Skeletal muscle tissue (tissue), 4 donors: Measurements from ENCODE around the gene PIK3R3. TPM values are rescaled to one million over a fixed set of nuclear protein-coding genes. Genes with fewer than 3 reads are reported as not detected.
A peak's percentile ranks its signal among the peaks of the same experiment; 100 is the strongest.

Experiments
- H3K27ac ChIP-seq: one replicate; pipeline ENCODE4 v1.7.0; 2013; ENCODE audit warnings: mild to moderate bottlenecking, low read depth, low read length, inconsistent platforms
- H3K27me3 ChIP-seq, 3 donors: one replicate each; pipeline ENCODE4 v1.7.0; 2013; ENCODE audit warnings: low read length in 3 of 3; ENCODE audit not compliant: control insufficient read depth in 3 of 3, insufficient read depth in 3 of 3
- H3K36me3 ChIP-seq, 3 donors: one replicate each; pipeline ENCODE4 v1.7.0; 2013; ENCODE audit warnings: low read length in 3 of 3; ENCODE audit not compliant: control insufficient read depth in 3 of 3, insufficient read depth in 3 of 3
- H3K4me1 ChIP-seq, 3 donors: one replicate each; pipeline ENCODE4 v1.7.0; 2013; ENCODE audit warnings: low read length in 3 of 3, mild to moderate bottlenecking in 3 of 3; ENCODE audit not compliant: control insufficient read depth in 3 of 3, insufficient read depth in 3 of 3
- H3K4me3 ChIP-seq, 3 donors: one replicate each; pipeline ENCODE4 v1.7.0; 2013; ENCODE audit warnings: low read length in 3 of 3
- H3K9ac ChIP-seq, 3 donors: one replicate each; pipeline ENCODE4 v1.7.0; 2013; ENCODE audit warnings: low read length in 3 of 3, mild to moderate bottlenecking in 3 of 3, moderate library complexity in 2 of 3, low read depth in 1 of 3
- H3K9me3 ChIP-seq, 3 donors: one replicate each; pipeline ENCODE4 v1.7.0; 2013; ENCODE audit warnings: low read length in 3 of 3; ENCODE audit not compliant: control insufficient read depth in 3 of 3
- total RNA-seq: library from RNA; depleted of rRNA; stranded (reverse); fragments of >200 nt; gene quantifications from one replicate; pipeline ENCODE4 v1.2.3, GENCODE V29; 2014
- donor health status: Osteomylitis.

Gene PIK3R3
- total RNA-seq, 1 donor from 2014 or later: 13.0 TPM

DNA sequence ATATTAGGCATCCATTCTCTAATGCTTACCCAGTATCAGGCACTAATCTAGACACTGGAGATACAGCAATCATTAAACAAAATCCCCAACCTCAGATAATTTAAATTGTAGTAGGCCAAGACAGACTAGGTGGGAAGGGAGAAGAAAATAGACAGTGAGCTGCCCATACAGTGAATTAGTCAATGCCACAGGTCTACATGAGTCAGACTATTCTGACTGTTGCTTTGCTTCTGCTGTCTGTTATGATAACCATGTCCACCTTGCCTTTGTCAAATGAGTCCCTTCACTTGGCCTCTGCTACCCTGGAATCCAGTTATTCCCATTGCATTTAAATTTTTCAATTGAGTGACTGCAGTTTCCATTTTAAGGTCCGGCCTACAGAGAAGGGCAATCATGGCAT lies 59.5 kb downstream of the PIK3R3 start:
- Histone ChIP-seq H3K36me3 (peaks cover 0 to 6% (median 0%) of the 10 kb centered on the region in 3 donors), H3K4me3 (no peak overlapping the region), H3K4me1 (peaks cover 0 to 4% (median 4%) of the 10 kb centered on the region in 3 donors), H3K27me3 (no peaks in the 10 kb centered on the region), H3K27ac (no peak overlapping the region), H3K9me3 (no peaks in the 10 kb centered on the region), H3K9ac (no peak overlapping the region)

DNA sequence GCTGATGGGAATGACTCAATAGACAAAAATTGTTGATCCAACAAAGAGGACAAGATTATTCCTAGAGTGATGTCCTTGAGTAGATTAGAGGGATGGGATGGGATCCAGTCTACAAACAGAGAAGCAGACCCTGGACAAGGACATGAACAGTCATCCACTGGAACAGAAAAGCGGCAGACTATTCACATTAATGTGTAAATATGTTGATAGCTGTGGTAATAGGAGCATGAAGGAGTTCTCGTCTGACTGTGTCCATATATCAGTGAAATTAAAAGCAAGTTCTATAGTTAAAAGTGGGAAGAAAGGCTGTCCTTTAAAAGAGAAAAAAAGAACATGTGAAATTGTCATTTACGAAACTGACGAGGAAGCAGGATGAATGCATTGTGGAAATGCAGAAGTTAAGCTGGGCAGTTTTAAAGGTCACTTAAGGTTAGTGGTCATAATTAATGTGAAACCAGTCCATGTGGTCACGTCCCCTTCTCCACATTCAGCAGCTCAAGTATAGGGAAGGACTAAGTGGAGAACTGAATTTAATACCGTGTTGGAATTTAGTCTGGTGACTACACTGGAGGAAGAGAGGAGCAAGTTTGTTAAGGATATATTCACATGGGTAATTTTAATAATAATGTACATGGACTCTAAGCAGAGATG lies 62.1 kb downstream of the PIK3R3 start:
- Histone ChIP-seq H3K4me1 (peaks cover 0 to 4% (median 4%) of the 10 kb centered on the region in 3 donors), H3K9ac (no peak overlapping the region), H3K4me3 (peak overlapping the region in 1 of 3 donors; percentile 7), H3K36me3 (peaks cover 0 to 12% (median 0%) of the 10 kb centered on the region in 3 donors), H3K27ac (no peak overlapping the region), H3K9me3 (no peaks in the 10 kb centered on the region), H3K27me3 (no peaks in the 10 kb centered on the region)

DNA sequence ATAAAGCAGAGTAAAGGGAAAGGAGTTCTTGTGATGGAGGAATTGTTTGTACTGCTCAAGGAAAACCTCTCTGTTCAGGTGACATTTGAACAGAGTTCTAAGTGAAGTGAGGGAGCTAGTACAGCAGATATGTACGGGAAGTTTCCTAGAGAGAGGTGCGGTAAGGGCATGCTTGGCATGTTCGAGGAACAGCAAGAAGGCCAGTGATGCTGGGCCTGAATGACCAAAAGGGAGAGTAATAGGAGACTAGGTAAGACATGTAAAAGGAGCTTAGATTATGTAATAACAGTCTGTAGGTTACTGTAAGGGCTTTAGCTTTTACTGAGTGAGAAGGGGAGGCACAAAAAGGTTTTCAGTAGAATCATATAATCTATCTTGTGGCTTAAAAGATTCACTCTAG lies 63.9 kb downstream of the PIK3R3 start:
- no peak overlapping the region for H3K27ac ChIP-seq
- no peak overlapping the region for H3K9ac ChIP-seq
- peaks cover 0 to 4% (median 4%) of the 10 kb centered on the region in 3 donors for H3K4me1 ChIP-seq
- peaks cover 0 to 13% (median 0%) of the 10 kb centered on the region in 3 donors for H3K36me3 ChIP-seq
- H3K9me3 ChIP-seq: no peaks in the 10 kb centered on the region
- H3K27me3 ChIP-seq: no peaks in the 10 kb centered on the region
- no peak overlapping the region for H3K4me3 ChIP-seq

DNA sequence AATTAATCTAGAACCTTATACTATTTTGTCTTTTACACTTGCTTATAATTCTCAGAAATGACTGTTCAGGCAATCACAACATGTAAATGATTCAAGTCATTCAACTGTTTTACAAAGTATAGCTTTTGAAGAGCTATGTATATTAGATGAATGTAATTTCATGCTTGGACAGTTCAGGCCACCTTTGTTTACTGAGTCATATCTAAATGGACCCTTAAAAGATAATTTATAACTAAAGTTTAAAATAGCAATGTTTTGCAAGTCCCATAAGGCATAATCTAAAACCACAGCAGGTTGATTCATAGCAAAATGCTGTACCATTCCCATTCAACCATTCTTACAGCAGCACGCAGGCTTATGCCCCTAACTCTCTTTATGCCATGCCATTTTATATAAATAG lies 64.8 kb downstream of the PIK3R3 start:
- H3K9ac ChIP-seq: no peak overlapping the region
- H3K4me3 ChIP-seq: no peak overlapping the region
- H3K27me3 ChIP-seq: no peaks in the 10 kb centered on the region
- peaks cover 0 to 9% (median 0%) of the 10 kb centered on the region in 3 donors for H3K36me3 ChIP-seq
- peaks cover 0 to 4% (median 4%) of the 10 kb centered on the region in 3 donors for H3K4me1 ChIP-seq
- H3K27ac ChIP-seq: no peak overlapping the region
- H3K9me3 ChIP-seq: no peaks in the 10 kb centered on the region

DNA sequence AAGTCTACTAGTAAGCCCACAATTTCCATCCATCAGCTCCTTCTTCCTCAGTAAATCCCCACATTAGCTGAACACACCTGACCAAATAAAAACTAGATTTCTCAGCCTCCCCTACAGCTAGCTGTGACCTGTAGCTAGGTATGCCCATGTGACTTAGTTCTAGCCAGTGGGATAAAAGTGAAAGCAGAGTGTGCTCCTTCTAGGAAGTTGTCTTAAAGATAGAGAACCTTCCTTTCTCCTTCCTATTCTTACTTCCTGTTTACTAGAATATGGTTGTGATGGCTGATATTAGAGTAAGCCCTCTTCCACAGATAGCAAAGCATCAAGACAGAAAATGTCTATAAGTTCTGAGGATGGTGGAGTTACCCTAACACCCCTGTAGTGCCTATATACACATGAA lies 67.0 kb downstream of the PIK3R3 start:
- peaks cover 0 to 2% (median under 1%) of the 10 kb centered on the region in 3 donors for H3K4me1 ChIP-seq
- H3K27ac ChIP-seq: no peak overlapping the region
- H3K4me3 ChIP-seq: no peak overlapping the region
- H3K9me3 ChIP-seq: no peaks in the 10 kb centered on the region
- peaks cover 0 to 21% (median 2%) of the 10 kb centered on the region in 3 donors for H3K36me3 ChIP-seq
- H3K9ac ChIP-seq: no peak overlapping the region
- no peaks in the 10 kb centered on the region for H3K27me3 ChIP-seq

DNA sequence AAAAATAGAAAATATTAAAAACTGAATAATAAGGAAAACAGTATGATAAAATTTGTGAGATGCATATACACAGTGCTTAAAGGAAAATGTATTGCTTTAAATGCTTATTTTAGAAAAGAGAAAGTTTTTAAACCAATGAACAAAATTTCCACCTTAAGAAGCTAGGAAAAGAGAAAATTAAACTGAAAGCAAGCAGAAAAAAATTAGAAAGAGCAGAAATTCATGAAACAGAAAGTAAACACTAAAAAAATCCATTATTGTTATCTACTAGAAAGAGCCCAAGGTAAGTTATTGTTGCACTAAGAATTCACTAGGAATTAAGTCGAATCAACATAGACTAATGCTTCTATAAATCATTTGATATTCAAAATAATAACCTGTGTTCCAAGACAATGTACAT lies 67.7 kb downstream of the PIK3R3 start:
- Histone ChIP-seq H3K27me3 (no peaks in the 10 kb centered on the region), H3K4me3 (no peak overlapping the region), H3K9me3 (no peaks in the 10 kb centered on the region), H3K4me1 (no peaks in the 10 kb centered on the region), H3K9ac (no peak overlapping the region), H3K27ac (no peak overlapping the region), H3K36me3 (peaks cover 0 to 21% (median 2%) of the 10 kb centered on the region in 3 donors)

DNA sequence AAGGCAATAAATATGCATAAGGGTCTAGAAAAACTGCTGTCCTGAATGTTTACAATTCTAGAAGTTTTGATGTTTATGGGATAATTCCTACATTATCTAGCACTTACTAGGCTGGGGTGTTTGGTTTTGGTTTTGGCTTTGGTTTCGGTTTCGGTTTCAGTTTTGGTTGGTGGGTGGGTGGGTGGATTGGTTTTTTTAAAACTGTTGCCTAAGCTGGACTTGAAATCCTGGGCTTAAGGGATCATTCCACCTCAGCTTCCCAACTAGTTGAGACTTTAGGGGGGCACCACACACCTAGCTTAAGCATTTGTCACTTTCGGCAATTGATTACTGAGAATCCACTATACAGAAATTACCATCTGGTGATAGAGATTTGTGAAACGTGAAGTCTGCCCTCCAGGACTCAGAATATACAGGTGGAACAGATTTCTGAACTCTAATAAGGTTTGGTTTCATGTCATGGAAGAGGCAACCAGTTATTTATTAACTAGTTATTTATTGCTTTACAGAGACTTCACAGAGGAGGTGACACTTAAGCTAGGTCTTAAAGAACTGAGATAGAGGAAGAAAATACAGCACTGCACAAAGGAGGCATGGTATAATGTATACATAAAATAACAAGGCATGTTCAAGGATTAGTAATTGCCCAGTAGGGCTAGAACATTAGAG lies 69.6 kb downstream of the PIK3R3 start:
- Histone ChIP-seq H3K27ac (no peak overlapping the region), H3K27me3 (no peaks in the 10 kb centered on the region), H3K4me3 (no peak overlapping the region), H3K9me3 (no peaks in the 10 kb centered on the region), H3K36me3 (peaks cover 2 to 22% (median 3%) of the 10 kb centered on the region in 3 donors), H3K9ac (no peak overlapping the region), H3K4me1 (no peaks in the 10 kb centered on the region)

DNA sequence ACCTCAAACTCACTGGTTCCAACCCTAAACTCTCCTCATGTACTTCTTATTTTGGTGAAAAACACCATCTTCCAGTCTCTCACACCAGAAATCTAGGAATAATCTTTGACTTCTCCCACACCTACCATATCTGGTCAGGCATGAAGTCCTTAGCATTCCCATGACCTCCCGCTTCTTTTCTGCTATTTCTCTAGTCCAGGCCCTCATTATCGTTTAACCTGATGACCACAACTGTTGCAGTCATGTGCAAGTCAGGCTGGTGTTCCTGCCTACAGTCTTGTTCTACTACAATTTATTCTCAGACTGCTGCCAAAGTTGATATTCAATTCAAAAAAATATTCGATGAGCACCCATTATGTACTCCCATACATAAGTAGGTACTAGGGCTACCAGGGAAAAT lies 71.3 kb downstream of the PIK3R3 start:
- no peaks in the 10 kb centered on the region for H3K27me3 ChIP-seq
- H3K27ac ChIP-seq: no peak overlapping the region
- no peak overlapping the region for H3K4me3 ChIP-seq
- H3K4me1 ChIP-seq: no peaks in the 10 kb centered on the region
- H3K9ac ChIP-seq: no peak overlapping the region
- peaks cover 2 to 29% (median 3%) of the 10 kb centered on the region in 3 donors for H3K36me3 ChIP-seq
- H3K9me3 ChIP-seq: no peaks in the 10 kb centered on the region

DNA sequence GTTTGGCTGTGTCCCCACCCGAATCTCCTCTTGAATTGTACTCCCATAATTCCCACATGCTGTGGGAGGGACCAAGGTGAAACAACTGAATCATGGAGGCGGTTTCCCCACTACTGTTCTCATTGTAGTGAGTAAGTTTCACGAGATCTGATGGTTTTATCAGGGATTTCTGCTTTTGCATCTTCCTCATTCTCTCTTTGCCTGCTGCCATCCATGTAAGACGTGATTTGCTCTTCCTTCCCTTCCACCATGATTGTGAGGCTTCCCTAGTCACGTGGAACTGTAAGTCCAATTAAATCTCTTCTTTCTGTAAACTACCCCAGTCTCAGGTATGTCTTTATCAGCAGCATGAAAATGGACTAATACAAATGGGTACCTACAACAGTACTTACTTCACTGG lies 73.5 kb downstream of the PIK3R3 start:
- Histone ChIP-seq H3K27me3 (no peaks in the 10 kb centered on the region), H3K4me1 (no peaks in the 10 kb centered on the region), H3K4me3 (no peak overlapping the region), H3K9ac (no peak overlapping the region), H3K27ac (no peak overlapping the region), H3K9me3 (no peaks in the 10 kb centered on the region), H3K36me3 (peaks cover 2 to 27% (median 3%) of the 10 kb centered on the region in 3 donors)

DNA sequence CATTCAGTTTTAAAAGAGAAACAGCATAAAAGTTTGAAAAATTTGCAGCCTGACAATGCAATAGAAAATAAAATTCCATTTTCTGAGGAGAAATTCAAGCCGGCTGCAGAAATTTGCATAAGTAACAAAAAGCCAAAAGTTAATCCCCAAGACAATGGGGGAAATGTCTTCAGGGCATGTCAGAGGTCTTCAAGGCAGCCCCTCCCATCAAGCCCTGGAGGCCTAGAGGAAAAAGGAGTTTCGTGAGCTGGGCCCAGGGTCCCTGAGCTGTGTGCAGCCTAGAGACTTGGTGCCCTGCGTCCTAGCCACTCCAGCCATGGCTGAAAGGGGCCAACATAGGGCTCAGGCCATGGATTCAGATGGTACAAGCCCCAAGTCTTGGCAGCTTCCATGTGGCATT lies 74.6 kb downstream of the PIK3R3 start:
- no peak overlapping the region for H3K4me3 ChIP-seq
- no peaks in the 10 kb centered on the region for H3K27me3 ChIP-seq
- H3K9me3 ChIP-seq: no peaks in the 10 kb centered on the region
- H3K9ac ChIP-seq: no peak overlapping the region
- H3K4me1 ChIP-seq: no peaks in the 10 kb centered on the region
- peaks cover 2 to 27% (median 3%) of the 10 kb centered on the region in 3 donors for H3K36me3 ChIP-seq
- no peak overlapping the region for H3K27ac ChIP-seq
